ENCODE data around the gene ZNF791. TPM values are rescaled to one million over a fixed set of nuclear protein-coding genes. Genes with fewer than 3 reads are reported as not detected.

ZNF791 gene
- total RNA-seq, 4 donors from 2014 or later = 18.6 to 31.1 (median 22.5) TPM

- intact Hi-C loops (cut with DNase I; ENCODE audit: low total_unique reads) = no loop called here
- H3K4me3 ChIP-seq (ENCODE audit: low read depth, poor library complexity, severe bottlenecking) = no peak overlapping the region
- WGBS, 2 donors = 87 to 97% methylated on average over 8 of the region's 8 CpGs
- TF ChIP-seq POLR2A (IDR thresholded peaks at IDR 0.05) (no peak), CTCF (IDR thresholded peaks at IDR 0.05) (no peak)
- DNase-seq (ENCODE audit: low spot score in 2 of 2) = no peak
These were observed 16.2 kb downstream of the ZNF791 start for GRCh38 chr19:12626958-12627357.

- intact Hi-C loops (cut with DNase I; ENCODE audit: low total_unique reads) = no loop called here
- no peak overlapping the region for H3K4me3 ChIP-seq (ENCODE audit: low read depth, poor library complexity, severe bottlenecking)
- 97% methylated on average over 17 of the region's 17 CpGs for WGBS, 2 donors
- no peak for TF ChIP-seq POLR2A (IDR thresholded peaks at IDR 0.05)
- TF ChIP-seq CTCF (IDR thresholded peaks at IDR 0.05) = no peak
- no peak for DNase-seq (ENCODE audit: low spot score in 2 of 2)
These were observed 17.6 kb downstream of the ZNF791 start for GRCh38 chr19:12628040-12629022.

DNA sequence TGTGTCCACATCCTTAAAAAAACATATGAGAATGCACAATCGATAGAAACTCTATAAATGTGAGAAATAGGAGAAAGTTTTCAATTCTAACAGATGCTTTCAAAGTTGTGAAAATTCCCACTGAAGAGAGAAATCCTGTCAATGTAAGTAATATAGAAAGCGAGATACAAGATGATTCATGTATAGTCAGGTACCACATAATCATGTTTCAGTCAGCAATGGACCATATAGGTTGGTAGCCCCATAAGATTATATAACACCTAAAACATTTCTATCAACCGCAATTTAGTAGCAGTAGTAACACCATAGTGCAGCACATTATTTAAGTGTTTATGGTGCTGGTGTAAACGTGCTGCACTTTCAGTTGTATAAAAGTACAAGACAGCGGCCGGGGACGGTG is 18.5 kb downstream of the ZNF791 start:
- no peak for DNase-seq (ENCODE audit: low spot score in 2 of 2)
- TF ChIP-seq CTCF (IDR thresholded peaks at IDR 0.05) (no peak), POLR2A (IDR thresholded peaks at IDR 0.05) (no peak)
- H3K4me3 ChIP-seq (ENCODE audit: low read depth, poor library complexity, severe bottlenecking) = no peak overlapping the region
- intact Hi-C loops (cut with DNase I; ENCODE audit: low total_unique reads) = no loop called here
- WGBS, 2 donors = 96 to 97% methylated on average over 7 of the region's 7 CpGs

- intact Hi-C loops (cut with DNase I; ENCODE audit: low total_unique reads) = no loop called here
- 75 to 80% methylated on average over 13 of the region's 13 CpGs for WGBS, 2 donors
These were observed 25.9 kb downstream of the ZNF791 start for GRCh38 chr19:12636631-12637030.

DNA sequence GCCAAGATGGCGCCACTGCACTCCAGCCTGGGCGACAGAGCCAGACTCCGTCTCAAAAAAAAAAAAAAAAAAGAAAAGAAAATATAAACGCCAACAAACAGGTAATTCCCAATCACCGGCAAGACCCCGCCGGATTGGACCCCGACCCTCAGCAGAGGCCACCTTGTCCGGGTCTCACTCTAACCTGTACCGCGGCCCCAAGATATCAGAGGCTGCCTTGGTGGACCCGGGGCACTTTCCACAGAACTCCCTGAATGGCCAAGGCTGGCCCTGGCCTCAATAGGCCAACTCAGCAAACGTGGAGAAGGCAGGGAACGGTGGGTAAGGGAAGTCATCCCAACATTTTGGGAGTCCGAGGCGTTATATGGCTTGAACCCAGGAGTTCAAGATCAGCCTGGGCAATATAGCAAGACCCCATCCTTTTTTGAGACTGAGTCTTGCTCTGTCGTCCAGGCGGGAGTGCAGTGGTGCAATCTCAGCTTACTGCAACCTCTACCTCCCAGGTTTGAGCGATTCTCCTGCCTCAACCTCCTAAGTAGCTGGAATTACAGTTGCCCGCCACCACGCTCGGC is 28.0 kb downstream of the ZNF791 start:
- intact Hi-C loops (cut with DNase I; ENCODE audit: low total_unique reads) = no loop called here
- DNase-seq (ENCODE audit: low spot score in 2 of 2) = no peak
- 94 to 96% methylated on average over 22 of the region's 22 CpGs for WGBS, 2 donors
- no peak overlapping the region for H3K4me3 ChIP-seq (ENCODE audit: low read depth, poor library complexity, severe bottlenecking)
- TF ChIP-seq CTCF (IDR thresholded peaks at IDR 0.05) = no peak
- TF ChIP-seq POLR2A (IDR thresholded peaks at IDR 0.05) = no peak

More at GRCh38 chr19:12636631-12637030, 25.9 kb downstream of the ZNF791 start:
- no peak for DNase-seq (ENCODE audit: low spot score in 2 of 2)
- TF ChIP-seq CTCF (IDR thresholded peaks at IDR 0.05) (no peak), POLR2A (IDR thresholded peaks at IDR 0.05) (no peak)
- H3K4me3 ChIP-seq (ENCODE audit: low read depth, poor library complexity, severe bottlenecking) = no peak overlapping the region

All from lower leg skin (tissue), 4 donors.